GM19328 (cell line): ENCODE results near the gene CDA.

ENCODE experiments used
- ATAC-seq: cut with Tn5 transposase; IDR thresholded peaks from one replicate; pipeline ENCODE4 v1.9.1; 2021; ENCODE audit warnings: mild to moderate bottlenecking, moderate library complexity; ENCODE audit not compliant: unreplicated experiment

The CDA gene

DNA sequence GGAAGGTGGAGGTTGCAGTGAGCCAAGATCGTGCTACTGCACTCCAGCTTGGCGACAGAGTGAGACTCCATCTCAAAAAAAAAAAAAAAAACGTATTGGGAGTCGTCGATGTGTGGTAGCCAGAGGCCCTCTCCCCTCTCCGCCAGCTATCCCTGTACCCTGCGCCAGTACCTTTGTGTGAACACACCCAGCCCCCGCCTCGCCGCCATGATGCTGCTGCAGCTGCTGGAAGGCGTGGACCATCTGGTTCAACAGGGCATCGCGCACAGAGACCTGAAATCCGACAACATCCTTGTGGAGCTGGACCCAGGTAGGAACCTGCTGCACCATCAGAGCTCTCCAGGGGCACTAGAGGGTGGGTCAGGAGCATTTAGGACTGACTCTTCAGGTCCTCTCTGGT, 56.5 kb downstream of the CDA start:
- ATAC-seq: no peak

DNA sequence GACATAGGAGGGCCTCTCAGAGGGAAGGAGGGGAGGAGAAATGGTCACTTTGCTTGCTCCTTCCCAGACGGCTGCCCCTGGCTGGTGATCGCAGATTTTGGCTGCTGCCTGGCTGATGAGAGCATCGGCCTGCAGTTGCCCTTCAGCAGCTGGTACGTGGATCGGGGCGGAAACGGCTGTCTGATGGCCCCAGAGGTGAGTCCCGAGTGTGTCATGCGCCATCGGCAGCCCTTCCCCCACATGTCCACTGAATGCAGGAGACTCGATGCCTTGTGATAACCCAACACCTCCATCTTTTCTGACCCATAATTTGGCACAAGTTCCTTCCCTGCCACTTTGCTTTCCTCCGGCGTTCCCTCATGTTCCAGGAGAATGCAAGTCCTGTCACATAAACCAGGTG, 59.5 kb downstream of the CDA start:
- ATAC-seq: no peak

DNA sequence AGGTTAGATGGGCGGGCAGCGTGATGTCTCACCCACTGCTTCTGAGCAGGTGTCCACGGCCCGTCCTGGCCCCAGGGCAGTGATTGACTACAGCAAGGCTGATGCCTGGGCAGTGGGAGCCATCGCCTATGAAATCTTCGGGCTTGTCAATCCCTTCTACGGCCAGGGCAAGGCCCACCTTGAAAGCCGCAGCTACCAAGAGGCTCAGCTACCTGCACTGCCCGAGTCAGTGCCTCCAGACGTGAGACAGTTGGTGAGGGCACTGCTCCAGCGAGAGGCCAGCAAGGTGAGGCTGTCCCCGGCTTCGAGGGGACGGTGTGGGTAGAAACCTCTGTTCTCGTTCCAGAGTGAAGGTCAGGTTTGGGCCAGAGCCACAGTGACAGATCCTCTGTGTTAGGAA, 60.0 kb downstream of the CDA start:
- ATAC-seq: no peak

DNA sequence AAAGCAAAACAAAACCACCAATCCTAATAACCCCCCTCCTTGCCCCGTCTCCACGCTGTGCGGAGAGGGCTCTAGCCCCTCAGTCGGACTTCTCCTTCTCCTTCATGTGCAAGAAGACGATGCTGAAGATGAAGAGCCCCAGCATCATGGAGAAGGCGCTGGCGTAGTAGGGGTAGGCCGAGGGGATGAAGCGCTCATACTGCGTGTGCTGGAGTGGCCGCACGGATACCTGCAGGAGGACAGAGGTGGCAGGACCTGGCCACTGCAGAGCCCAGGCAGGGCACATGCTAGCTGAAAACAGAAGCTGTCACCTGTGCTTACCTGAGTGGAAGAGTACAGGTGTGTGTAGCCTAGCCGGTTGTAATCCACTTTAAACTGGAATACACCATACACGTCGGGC, 63.4 kb downstream of the CDA start:
- no peak for ATAC-seq

GRCh38 chr1:20654104-20654690, 65.3 kb downstream of the CDA start:
- ATAC-seq: no peak

GRCh38 chr1:20657024-20657423, 68.1 kb downstream of the CDA start:
- no peak for ATAC-seq

DNA sequence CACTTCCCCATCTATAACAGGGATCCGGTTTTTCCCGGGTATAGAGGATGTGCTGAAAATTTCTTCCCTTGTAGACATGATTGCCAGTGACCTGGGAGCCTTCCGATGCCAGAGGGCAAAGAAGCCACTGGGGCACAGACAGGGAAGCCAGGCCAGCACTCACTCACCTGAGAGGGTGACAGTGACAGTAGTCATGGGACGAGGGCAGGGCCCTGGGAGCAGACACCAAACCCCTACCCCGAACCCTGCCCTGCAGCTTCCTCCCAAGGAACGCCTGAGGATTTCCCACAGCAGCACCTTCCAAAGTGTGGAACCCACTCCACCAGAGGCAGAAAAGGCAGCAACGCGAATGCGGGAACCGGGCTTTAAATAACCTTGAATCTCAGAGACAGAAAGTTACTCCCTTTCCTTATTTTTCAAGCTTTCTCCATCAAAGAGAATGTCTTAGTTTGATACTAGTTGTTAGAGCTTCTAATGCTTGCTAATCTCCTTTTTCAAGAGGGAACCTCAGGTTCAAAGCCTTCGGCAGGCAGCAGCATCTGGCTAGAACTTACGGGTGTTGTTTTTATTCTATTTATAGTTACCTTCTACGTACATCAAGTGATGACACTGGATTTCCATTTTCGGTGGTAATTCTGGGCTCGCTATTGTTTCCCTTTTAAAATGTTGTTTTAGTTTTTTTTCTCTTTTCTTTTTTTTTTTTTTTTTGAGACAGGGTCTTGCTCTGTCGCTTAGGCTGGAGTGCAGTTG, 69.4 kb downstream of the CDA start:
- ATAC-seq: no peak

- no peak for ATAC-seq
Observed at GRCh38 chr1:20660363-20660762, 71.5 kb downstream of the CDA start.

GRCh38 chr1:20660847-20661206, 71.9 kb downstream of the CDA start:
- no peak for ATAC-seq

DNA sequence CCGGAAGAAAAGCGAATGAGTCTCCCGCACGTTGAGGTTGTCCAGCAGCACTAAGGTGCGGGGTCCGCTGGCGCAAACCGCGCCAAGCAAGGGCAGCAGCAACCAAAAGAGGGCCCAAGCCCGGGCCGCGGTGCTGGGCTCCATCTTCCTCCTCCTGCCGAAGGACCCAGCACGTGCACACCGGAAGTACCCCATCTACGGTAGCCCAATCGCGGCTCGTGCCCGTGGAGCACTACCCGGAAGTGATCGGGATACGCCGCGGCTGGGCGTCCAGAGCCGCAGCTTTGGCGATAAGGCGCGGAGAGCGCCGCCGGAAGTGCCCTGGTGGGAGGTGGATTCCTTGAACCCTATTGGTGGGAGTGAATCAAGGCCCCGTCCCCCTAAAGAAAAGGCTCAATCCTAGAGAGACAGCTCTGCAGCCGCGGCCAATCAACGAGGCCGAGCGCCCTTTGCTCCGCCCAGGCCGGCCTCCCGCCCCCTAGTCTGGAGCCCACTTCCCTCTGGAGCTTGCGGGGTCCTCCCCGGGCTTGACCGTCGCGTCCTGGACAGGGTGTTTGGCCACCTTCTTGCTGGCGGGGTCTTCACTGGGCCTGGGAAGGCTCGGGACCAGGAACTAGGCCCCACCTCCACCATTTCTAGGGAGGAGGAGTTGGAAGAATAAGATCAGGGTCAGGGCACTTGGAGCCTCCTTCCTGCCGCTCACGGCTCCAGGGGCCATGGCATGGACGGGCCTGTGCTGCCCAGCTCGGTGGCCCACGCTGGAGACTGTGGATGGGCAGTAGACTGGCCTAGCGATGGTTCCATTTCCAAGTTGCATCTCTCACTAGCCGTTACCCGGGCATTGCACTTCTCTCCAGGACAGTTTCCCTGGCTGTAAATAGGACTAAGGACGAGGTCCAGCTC, 72.6 kb downstream of the CDA start, which contains the start of gene DDOST:
Gene DDOST, minus strand, starts transcription at position 163 of the 903 bp plus-strand sequence. Its CDS starts 19 bp downstream, at position 144.
- peak; percentile 97 for ATAC-seq

GRCh38 chr1:20662110-20662475, 73.2 kb downstream of the CDA start:
- no peak for ATAC-seq

- ATAC-seq: no peak
Observed at GRCh38 chr1:20663365-20663764, 74.5 kb downstream of the CDA start.

- no peak for ATAC-seq
Observed at GRCh38 chr1:20663969-20664715, 75.2 kb downstream of the CDA start.

GRCh38 chr1:20665726-20666125, 76.8 kb downstream of the CDA start:
- no peak for ATAC-seq

DNA sequence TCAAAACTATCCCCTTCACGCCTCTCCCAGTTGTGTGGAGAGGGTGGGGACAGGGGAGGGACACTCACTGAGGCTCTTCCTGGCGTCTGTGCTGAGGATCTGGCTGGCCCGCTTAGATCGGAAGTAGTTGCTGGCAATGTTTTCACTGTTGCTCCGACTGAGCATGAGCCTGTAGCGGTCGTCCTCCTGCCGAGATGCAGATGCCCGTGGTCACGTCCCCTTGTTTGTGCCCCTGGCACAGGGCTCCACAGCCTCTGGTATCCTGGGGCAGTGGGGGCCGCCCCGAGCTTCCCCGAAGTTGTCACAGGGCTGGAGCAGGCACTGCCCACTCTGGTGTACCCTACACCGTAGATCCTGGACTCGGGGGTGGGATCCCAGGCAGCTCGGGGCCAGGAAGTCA, 77.2 kb downstream of the CDA start:
- ATAC-seq: no peak

GRCh38 chr1:20666804-20667203, 77.9 kb downstream of the CDA start:
- no peak for ATAC-seq
